ENCODE measurements around the gene TIPIN. TPM values are rescaled to one million over a fixed set of nuclear protein-coding genes. Genes with fewer than 3 reads are reported as not detected.

Gene TIPIN
- polyA plus RNA-seq, 2 of the 4 experiments (the other 2 are of a cell fraction): 28.4 to 37.4 TPM

DNA sequence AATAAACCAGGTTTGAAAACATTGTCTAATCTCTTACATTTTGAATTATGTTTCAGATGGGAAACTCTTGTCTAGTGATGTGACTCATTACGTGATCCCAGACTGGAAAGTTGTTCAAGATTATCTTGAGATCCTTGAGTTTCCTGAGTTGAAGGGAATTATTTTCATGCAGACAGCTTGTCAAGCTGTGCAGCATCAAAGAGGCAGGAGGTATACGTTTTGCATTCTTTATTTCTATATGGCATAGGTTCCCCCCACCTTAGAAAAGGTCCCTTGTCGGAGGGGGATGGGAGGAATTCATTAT is 61.6 kb downstream of the TIPIN start (continued):
- TF ChIP-seq, protein P1, sequence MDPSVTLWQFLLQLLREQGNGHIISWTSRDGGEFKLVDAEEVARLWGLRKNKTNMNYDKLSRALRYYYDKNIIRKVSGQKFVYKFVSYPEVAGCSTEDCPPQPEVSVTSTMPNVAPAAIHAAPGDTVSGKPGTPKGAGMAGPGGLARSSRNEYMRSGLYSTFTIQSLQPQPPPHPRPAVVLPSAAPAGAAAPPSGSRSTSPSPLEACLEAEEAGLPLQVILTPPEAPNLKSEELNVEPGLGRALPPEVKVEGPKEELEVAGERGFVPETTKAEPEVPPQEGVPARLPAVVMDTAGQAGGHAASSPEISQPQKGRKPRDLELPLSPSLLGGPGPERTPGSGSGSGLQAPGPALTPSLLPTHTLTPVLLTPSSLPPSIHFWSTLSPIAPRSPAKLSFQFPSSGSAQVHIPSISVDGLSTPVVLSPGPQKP (IDR thresholded peaks at IDR 0.05; ENCODE audit: low read depth, low read length): no peak
- TF ChIP-seq FOSB (CRISPR knock-in tag; IDR thresholded peaks at IDR 0.05) (no peak), RFX5 (IDR thresholded peaks at IDR 0.05) (no peak), EP300 (IDR thresholded peaks at IDR 0.05) (no peak), EHMT2 (IDR thresholded peaks at IDR 0.05; ENCODE audit: low read depth) (no peak), CBX8 (IDR thresholded peaks at IDR 0.05) (no peak)

DNA sequence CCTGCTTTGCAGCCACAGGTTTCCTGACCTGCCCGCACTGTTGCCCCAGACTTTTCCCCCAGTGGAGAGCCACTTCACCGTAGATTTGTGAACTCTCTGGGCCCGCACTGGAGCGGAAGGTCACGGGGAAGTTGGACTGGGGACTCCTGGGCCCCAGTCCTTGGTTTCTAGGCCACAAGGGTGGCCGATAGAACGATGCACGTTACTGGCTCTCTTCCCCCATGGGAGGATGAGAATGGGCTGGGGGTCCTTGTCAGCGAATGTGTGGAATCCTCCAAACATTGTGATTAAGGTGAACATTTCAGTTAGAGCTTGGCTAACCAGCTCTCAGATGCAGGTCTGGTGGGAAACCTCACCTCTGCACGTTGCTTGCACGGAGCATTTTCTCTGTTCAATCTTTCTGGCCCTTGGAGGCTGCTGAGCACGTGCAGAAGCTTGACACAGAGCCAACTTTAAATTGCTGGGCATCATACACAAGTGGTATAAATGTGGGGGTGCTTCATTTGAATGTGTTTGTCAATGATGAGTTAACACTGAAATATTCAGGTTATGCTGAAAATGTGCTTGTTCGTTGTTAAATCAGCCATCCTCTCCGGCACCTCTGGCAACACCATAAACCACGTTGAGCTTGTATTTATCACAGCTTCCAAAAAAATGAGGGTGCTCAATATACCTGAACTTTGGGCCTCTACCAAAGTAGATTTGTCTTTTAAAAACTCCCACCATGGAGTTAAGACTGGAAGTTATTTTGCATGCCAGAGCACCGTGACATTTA is 62.1 kb downstream of the TIPIN start:
- CTCF ChIA-PET: interaction anchor here (0.7 to 4.3 kb wide), 9 partner anchors 9 to 684 kb away, joined by 3 to 25 read pairs (median 4); partner anchors contain the start of genes INTS14 and SNAPC5
- TF ChIP-seq, protein P2, sequence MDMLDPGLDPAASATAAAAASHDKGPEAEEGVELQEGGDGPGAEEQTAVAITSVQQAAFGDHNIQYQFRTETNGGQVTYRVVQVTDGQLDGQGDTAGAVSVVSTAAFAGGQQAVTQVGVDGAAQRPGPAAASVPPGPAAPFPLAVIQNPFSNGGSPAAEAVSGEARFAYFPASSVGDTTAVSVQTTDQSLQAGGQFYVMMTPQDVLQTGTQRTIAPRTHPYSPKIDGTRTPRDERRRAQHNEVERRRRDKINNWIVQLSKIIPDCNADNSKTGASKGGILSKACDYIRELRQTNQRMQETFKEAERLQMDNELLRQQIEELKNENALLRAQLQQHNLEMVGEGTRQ (IDR thresholded peaks at IDR 0.05): 0 out of 2 replicates have a peak, but pooled peaks have one; percentile 26
- TF ChIP-seq HOXB13 (CRISPR knock-in tag; IDR thresholded peaks at IDR 0.05; ENCODE audit: low read depth) (0 out of 2 replicates have a peak, but pooled peaks have one; percentile 18), BHLHE40 (IDR thresholded peaks at IDR 0.05; ENCODE audit: low read depth, low read length) (peak; percentile 69; the same call in 1 of the 2 replicates), CHD4 (IDR thresholded peaks at IDR 0.05; ENCODE audit: borderline replicate concordance) (no peak), FOXS1 (CRISPR knock-in tag; IDR thresholded peaks at IDR 0.05) (no peak), EHF (CRISPR knock-in tag; IDR thresholded peaks at IDR 0.05) (no peak), FOSL2 (IDR thresholded peaks at IDR 0.05) (no peak), FOSL2 (CRISPR knock-in tag; IDR thresholded peaks at IDR 0.05) (0 out of 2 replicates have a peak, but pooled peaks have one; percentile 8), GATA3 (IDR thresholded peaks at IDR 0.05; ENCODE audit: borderline replicate concordance) (peak; percentile 34; the same call in 1 of the 2 replicates), ZC3H11A (IDR thresholded peaks at IDR 0.05) (no peak), RAD21 (conservative IDR thresholded peaks at IDR 0.05 in 1 of 2, IDR thresholded peaks at IDR 0.05 in 1 of 2) (no peak), MYC (IDR thresholded peaks at IDR 0.05; ENCODE audit: borderline replicate concordance, low read length) (no peak), EHMT2 (IDR thresholded peaks at IDR 0.05; ENCODE audit: low read depth) (no peak), KDM5A (IDR thresholded peaks at IDR 0.05) (0 out of 2 replicates have a peak, but pooled peaks have one; percentile 4), CEBPB (IDR thresholded peaks at IDR 0.05) (no peak)
- TF ChIP-seq, protein P3, sequence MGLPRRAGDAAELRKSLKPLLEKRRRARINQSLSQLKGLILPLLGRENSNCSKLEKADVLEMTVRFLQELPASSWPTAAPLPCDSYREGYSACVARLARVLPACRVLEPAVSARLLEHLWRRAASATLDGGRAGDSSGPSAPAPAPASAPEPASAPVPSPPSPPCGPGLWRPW (IDR thresholded peaks at IDR 0.05): no peak
- TF ChIP-seq, protein P4, sequence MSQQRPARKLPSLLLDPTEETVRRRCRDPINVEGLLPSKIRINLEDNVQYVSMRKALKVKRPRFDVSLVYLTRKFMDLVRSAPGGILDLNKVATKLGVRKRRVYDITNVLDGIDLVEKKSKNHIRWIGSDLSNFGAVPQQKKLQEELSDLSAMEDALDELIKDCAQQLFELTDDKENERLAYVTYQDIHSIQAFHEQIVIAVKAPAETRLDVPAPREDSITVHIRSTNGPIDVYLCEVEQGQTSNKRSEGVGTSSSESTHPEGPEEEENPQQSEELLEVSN (IDR thresholded peaks at IDR 0.05; ENCODE audit: borderline replicate concordance, low read depth): peak; percentile 68; the same call in 1 of the 2 replicates
- TF ChIP-seq, protein P5, sequence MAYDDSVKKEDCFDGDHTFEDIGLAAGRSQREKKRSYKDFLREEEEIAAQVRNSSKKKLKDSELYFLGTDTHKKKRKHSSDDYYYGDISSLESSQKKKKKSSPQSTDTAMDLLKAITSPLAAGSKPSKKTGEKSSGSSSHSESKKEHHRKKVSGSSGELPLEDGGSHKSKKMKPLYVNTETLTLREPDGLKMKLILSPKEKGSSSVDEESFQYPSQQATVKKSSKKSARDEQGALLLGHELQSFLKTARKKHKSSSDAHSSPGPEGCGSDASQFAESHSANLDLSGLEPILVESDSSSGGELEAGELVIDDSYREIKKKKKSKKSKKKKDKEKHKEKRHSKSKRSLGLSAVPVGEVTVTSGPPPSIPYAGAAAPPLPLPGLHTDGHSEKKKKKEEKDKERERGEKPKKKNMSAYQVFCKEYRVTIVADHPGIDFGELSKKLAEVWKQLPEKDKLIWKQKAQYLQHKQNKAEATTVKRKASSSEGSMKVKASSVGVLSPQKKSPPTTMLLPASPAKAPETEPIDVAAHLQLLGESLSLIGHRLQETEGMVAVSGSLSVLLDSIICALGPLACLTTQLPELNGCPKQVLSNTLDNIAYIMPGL (CRISPR knock-in tag; IDR thresholded peaks at IDR 0.05; ENCODE audit: borderline replicate concordance): no peak
- TF ChIP-seq, protein P6, sequence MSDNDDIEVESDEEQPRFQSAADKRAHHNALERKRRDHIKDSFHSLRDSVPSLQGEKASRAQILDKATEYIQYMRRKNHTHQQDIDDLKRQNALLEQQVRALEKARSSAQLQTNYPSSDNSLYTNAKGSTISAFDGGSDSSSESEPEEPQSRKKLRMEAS (IDR thresholded peaks at IDR 0.05): peak; percentile 96
- peak overlapping the region; percentile 78 for H3K4me2 ChIP-seq
- H3K4me3 ChIP-seq: peak overlapping the region; percentile 51
- POLR2A ChIA-PET: interaction anchor here (0.5 to 1.3 kb wide), 5 partner anchors 8 to 778 kb away, joined by 3 to 9 read pairs (median 3); partner anchors contain the start of genes RAB11A, SNAPC5 and TIPIN
- WGBS (ENCODE audit: missing lambda C conversion rate): 4% methylated on average over 16 of the region's 16 CpGs
- H3K9me3 ChIP-seq: no peaks in the 10 kb centered on the region
- no peak for FAIRE-seq
- peak; percentile 60 to 68 for ATAC-seq
- H3K27ac ChIP-seq: peak overlapping the region; percentile 95
- peaks cover 21% of the 10 kb centered on the region for H3K4me1 ChIP-seq
- DNase-seq (ENCODE audit: low read depth in 1 of 2, low spot score in 1 of 2): peak; percentile 65 to 67
